ENCODE results near the gene CDC37L1. TPM values are rescaled to one million over a fixed set of nuclear protein-coding genes. Genes with fewer than 3 reads are reported as not detected.

Gene CDC37L1
- total and polyA plus RNA-seq, 2 of the 8 experiments (the other 6 are each of a cell fraction or from before 2014, with no cell fraction given): 4.6 to 23.8 TPM

- no peak for TF ChIP-seq CREB1 (IDR thresholded peaks at IDR 0.05)
- no peak for TF ChIP-seq POLR2AphosphoS5 (IDR thresholded peaks at IDR 0.05; ENCODE audit: low read depth, low read length)
- no peak for TF ChIP-seq TBP (IDR thresholded peaks at IDR 0.05; ENCODE audit: low read depth, low read length)
- no peak for TF ChIP-seq SP1 (IDR thresholded peaks at IDR 0.05; ENCODE audit: low read depth, low read length)
- TF ChIP-seq SIRT6 (IDR thresholded peaks at IDR 0.05; ENCODE audit: low read length): no peak
Observed at GRCh38 chr9:4686112-4686511, 6.7 kb downstream of the CDC37L1 start (continued).
